ENCODE data around the gene TCEA2.

The TCEA2 gene

DNA sequence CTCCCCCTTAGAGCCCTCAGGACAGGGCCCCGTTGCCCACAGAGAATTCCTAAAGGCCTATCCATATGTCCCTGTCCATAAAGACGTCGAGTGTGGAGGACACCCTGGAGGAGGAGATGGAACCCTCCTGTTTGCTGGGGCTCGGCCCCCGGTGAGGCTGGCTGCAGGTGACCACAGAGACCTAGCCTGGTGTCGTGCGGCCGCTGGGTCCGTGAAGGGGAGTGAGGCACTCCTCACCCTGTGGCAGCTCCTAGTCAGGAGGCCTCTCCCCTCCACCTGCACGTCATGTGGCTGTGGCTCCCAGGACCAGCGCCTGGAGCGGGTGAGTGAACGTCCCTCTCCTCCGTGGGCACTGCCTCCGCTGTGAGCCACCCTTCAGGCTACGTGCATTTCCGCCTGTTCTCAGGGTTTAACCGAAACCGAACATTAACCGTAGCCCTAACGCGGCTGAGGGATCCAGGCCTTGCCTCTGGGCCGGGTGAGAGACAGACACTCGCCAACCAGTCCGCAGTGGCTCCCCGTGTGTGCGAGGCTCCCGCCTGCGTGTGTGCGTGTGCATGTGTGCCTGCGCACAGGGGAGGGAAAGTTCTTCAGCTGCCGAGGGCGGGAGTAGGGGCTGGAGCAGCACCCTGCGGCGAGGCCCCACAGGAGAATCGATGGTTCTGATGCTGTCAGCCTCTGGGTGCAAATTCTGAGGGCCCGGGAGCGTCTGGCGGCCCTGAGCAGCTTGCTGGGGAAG lies 5.9 kb upstream of the TCEA2 start:
- in situ Hi-C loops (cut with HindIII; ENCODE audit: low pct_ligation_motif_present, low pct_unique_long_range_greater_than_20kb, low sequenced_read_pairs) = no loop called here
- DNase-seq = no peak

GRCh38 chr20:64057628-64058498 lies 5.1 kb upstream of the TCEA2 start:
- DNase-seq = peak; percentile 53

GRCh38 chr20:64058536-64058935 lies 4.5 kb upstream of the TCEA2 start:
- in situ Hi-C loops (cut with HindIII; ENCODE audit: low pct_ligation_motif_present, low pct_unique_long_range_greater_than_20kb, low sequenced_read_pairs) = no loop called here
- DNase-seq = no peak

More at GRCh38 chr20:64057628-64058498, 5.1 kb upstream of the TCEA2 start:
- in situ Hi-C loops (cut with HindIII; ENCODE audit: low pct_ligation_motif_present, low pct_unique_long_range_greater_than_20kb, low sequenced_read_pairs) = no loop called here

DNA sequence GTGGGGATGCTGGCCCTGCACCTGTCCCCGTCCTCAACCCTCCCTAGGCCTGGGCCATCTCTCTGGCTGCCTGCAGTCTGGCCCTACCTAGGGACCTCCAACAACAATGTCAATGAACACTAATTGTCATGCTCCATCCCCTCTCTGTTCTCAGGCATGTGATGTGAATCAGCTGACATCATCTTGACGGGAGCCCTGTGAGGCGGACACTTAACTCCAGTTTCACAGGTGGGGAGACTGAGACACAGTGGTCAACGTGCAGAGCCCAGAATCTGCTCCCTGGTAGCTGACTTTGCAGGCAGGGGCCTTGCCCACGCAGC lies 762 bp upstream of the TCEA2 start:
- DNase-seq = no peak
- in situ Hi-C loops (cut with HindIII; ENCODE audit: low pct_ligation_motif_present, low pct_unique_long_range_greater_than_20kb, low sequenced_read_pairs) = no loop called here

- DNase-seq = no peak
- in situ Hi-C loops (cut with HindIII; ENCODE audit: low pct_ligation_motif_present, low pct_unique_long_range_greater_than_20kb, low sequenced_read_pairs) = no loop called here
Observed at GRCh38 chr20:64063389-64064144, 569 bp downstream of the TCEA2 start.

- DNase-seq = peak; percentile 66
- in situ Hi-C loops (cut with HindIII; ENCODE audit: low pct_ligation_motif_present, low pct_unique_long_range_greater_than_20kb, low sequenced_read_pairs) = no loop called here
Observed at GRCh38 chr20:64064145-64064698, 1.2 kb downstream of the TCEA2 start.

GRCh38 chr20:64065062-64065973 lies 2.3 kb downstream of the TCEA2 start:
- in situ Hi-C loops (cut with HindIII; ENCODE audit: low pct_ligation_motif_present, low pct_unique_long_range_greater_than_20kb, low sequenced_read_pairs) = no loop called here
- DNase-seq = no peak

DNA sequence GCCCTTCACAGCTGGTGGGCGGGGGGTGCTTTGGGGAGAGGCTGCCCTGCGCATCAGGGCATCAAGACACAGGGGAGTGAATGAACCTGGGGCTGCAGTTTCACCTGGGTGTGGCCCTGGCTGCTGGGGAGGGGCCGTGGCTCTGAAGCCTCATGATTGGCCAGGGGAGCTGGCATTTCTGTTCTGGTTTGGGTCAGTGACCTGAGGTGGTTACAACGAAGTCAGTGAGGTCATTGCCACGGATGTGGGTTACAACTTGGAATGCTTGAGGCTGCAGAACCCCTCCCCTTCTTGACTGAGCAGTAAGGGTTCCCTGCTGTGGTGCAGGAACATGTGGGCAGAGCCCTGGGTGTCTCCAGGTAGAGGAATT lies 3.0 kb downstream of the TCEA2 start:
- in situ Hi-C loops (cut with HindIII; ENCODE audit: low pct_ligation_motif_present, low pct_unique_long_range_greater_than_20kb, low sequenced_read_pairs) = no loop called here
- DNase-seq = peak; percentile 92

- in situ Hi-C loops (cut with HindIII; ENCODE audit: low pct_ligation_motif_present, low pct_unique_long_range_greater_than_20kb, low sequenced_read_pairs) = no loop called here
- DNase-seq = no peak
Observed at GRCh38 chr20:64067005-64067632, 4.1 kb downstream of the TCEA2 start.

GRCh38 chr20:64067733-64068307 lies 4.8 kb downstream of the TCEA2 start:
- in situ Hi-C loops (cut with HindIII; ENCODE audit: low pct_ligation_motif_present, low pct_unique_long_range_greater_than_20kb, low sequenced_read_pairs) = no loop called here
- no peak for DNase-seq

GRCh38 chr20:64068386-64069208 lies 5.6 kb downstream of the TCEA2 start:
- DNase-seq = no peak
- in situ Hi-C loops (cut with HindIII; ENCODE audit: low pct_ligation_motif_present, low pct_unique_long_range_greater_than_20kb, low sequenced_read_pairs) = no loop called here

GRCh38 chr20:64069209-64069613 lies 6.2 kb downstream of the TCEA2 start:
- in situ Hi-C loops (cut with HindIII; ENCODE audit: low pct_ligation_motif_present, low pct_unique_long_range_greater_than_20kb, low sequenced_read_pairs) = no loop called here
- DNase-seq = no peak

DNA sequence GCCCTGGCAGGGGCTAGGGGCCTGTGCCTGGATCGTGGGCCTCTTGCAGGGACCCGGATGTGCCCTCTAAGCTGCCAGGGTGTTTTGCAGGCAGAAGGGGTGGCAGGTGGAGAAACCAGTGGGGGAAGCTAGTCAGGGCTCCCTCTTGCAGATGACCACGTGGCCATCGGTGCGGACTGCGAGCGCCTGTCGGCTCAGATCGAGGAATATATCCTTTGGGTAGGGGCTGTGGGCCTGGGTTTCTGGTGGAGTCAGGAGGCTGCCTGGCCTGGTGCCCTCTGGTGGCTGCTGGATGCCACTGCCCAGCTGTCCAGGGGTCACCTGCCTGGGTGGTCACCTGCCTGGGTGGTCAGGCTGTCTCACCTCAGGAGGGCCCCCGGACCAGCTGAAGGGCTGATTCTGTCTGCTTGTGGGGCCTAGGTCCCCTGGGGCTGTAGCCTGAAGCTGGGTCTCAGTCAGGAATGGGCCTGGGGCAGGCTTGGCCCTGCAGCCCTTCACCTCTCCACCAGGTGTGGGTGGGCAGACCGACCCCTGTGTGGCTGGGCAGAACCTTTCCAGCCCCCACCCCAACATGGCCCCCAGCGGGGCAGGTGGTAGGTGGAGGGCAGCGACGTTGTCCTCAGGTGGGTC lies 6.7 kb downstream of the TCEA2 start:
- in situ Hi-C loops (cut with HindIII; ENCODE audit: low pct_ligation_motif_present, low pct_unique_long_range_greater_than_20kb, low sequenced_read_pairs) = no loop called here
- DNase-seq = peak; percentile 33

DNA sequence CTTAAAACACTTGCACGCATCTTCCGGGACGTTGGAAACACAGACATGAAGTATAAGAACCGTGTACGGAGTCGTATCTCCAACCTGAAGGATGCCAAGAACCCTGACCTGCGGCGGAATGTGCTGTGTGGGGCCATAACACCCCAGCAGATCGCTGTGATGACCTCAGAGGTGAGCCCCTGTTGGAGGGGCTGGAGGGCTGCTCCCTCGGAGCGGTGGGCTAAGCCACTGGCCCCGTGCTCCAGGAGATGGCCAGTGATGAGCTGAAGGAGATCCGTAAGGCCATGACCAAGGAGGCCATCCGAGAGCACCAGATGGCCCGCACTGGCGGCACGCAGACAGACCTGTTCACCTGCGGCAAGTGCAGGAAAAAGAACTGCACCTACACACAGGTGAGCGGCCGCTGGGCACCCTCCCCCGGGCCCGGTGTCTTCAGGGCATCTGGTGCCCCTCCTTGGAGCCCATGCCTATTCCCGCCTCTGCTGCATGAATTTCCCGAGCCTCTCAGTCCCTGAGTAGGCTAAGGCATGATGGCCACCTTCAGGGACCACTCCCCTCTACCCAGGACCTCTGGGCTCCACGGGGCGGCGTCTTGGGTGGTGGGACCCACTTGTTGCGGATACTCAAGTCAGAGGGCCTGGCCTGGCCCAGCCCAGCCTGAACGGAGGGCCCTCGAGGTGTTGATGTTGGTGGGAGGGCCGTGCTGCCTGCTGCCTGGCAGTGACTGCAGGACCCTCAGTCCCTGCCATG lies 7.4 kb downstream of the TCEA2 start:
- in situ Hi-C loops (cut with HindIII; ENCODE audit: low pct_ligation_motif_present, low pct_unique_long_range_greater_than_20kb, low sequenced_read_pairs) = no loop called here
- no peak for DNase-seq

Measured in ACHN (cell line).